HG03066 (cell line): Measurements from ENCODE around the gene PLEKHG3.

Experiments
- ATAC-seq: cut with Tn5 transposase; IDR thresholded peaks from one replicate; pipeline ENCODE4 v1.9.1; 2021; ENCODE audit warnings: low read depth; ENCODE audit not compliant: unreplicated experiment

The PLEKHG3 gene

DNA sequence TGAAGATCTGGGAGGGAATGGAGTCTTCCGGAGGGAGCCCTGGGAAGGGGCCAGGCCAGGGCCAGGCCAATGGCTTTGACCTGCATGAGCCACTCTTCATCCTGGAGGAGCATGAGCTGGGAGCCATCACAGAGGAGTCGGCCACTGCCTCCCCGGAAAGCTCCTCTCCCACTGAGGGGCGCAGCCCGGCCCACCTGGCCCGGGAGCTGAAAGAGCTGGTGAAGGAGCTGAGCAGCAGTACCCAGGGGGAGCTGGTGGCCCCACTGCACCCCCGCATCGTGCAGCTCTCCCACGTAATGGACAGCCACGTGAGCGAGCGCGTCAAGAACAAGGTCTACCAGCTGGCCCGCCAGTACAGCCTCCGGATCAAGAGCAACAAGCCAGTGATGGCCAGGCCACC, 37.7 kb downstream of the PLEKHG3 start:
- ATAC-seq, result no peak

DNA sequence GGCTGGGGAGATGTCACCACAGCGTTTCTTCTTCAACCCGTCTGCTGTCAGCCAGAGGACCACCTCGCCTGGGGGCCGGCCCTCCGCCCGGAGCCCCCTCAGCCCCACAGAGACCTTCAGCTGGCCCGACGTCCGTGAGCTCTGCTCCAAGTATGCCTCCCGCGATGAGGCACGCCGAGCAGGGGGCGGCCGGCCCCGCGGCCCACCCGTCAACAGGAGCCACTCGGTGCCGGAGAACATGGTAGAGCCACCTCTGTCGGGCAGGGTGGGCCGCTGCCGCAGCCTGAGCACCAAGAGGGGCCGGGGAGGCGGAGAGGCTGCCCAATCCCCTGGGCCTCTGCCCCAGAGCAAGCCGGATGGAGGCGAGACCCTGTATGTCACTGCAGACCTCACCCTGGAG, 38.8 kb downstream of the PLEKHG3 start:
- ATAC-seq, result no peak

DNA sequence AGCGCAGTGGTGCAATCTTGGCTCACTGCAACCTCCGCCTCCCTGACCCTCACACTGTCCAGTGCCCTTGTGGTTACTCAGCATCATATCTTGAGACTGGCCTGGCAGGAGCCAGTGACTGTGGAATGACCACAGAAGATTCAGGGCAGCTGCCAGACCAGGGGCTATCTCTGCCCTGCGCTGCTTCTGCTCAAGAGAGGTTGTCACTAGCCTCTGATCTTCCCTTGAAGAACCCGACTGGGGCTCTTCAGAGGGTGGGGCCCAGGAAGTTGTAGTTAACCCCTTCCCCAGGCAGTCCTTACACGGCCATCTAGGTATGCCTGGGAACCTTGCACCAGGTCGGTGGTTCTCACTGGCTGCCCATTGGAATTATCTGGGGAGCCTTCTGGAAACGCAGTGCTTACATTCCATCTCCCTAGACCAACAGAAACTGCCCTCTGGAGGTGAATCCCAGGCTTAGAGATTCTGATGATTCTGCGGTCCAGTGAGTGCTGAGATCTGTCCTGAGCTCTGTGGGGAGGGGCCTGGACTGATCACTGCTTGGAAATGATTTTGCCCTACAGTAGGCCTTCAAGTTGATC, 41.4 kb downstream of the PLEKHG3 start:
- ATAC-seq, result no peak

DNA sequence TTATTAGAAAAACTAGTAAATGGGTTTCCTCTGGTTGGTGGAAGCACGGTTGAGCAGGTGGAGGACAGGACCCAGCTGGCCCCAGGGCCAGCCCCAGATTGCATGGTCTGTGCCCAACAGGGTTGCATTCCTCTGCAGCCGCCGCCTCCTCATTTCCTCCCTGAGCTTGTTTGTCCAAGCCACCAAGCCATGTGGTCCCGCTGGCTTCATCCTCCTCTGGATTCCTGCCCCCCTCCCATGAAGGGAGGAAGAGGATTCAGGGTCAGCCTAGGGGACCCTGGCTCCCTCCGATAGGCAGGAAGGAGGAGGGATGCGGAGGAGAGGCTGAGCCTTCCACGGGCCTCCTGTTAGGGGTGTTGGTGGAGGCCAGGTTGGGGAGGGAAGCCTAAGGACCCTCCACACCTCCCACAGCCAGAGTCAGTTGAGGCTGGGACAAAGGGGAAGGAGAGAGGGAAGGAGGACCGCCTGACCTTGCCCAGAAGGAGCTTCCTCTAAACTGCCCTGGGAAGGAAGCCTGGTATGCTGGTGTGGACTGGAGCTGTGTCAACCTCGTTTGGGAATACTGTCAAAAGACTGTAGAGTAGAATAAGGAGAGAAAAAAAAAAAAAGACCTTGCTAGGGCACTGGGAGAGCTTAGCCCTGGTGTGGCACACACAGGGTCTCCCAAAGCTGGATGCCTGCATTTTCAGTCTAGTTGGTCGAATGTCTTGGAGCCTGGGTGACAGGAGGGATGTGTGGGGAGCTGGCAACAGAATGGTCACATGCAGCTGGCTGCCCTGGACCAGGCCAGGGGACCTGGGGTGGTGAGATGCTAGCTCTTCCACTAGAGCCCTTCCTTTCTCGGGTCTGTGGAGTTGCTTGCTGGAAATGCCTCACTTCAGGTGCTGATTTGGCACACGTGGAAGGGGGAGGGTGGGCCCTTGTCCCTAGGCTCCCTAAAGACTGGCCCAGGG, 42.4 kb downstream of the PLEKHG3 start:
- no peak for ATAC-seq

DNA sequence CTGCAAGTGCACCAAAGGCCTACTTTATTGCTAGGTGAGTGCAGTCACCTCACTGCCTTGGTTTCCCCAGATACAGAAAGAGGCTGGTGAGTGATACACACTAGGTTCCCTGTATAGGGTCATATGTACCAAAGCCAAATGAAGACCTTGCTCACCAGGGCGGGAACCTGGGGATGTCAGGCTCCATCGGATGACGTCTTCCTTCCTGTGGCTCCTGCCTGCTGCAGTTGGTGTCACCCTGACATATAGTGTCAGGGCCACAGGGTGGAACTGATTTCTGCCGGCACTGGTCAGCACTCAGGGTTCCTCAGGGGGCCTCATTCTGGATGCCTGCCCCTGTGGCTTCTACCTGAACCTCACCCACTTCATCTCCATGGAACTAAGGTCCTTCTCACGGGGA, 43.1 kb downstream of the PLEKHG3 start:
- no peak for ATAC-seq

DNA sequence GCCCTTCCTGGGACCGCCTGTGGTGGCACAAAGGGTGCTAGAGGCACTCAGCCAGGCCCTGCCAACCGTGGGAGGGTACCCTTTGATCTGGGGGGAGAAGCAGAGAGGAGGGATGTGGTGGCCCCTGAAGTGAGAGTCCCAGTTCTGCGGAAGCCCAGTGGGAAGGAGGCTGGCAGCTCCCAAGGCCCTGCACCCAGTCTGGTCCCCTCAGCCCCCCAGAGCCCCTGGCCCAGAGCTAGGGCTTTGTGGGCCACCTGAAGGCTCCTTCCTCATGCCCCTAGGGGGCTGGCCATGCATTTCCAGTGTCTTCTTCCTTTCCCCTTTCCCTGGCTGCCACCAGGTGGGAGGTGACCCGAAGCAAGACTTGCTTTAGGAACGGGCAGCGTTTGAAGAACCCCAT, 44.3 kb downstream of the PLEKHG3 start:
- no peak for ATAC-seq

DNA sequence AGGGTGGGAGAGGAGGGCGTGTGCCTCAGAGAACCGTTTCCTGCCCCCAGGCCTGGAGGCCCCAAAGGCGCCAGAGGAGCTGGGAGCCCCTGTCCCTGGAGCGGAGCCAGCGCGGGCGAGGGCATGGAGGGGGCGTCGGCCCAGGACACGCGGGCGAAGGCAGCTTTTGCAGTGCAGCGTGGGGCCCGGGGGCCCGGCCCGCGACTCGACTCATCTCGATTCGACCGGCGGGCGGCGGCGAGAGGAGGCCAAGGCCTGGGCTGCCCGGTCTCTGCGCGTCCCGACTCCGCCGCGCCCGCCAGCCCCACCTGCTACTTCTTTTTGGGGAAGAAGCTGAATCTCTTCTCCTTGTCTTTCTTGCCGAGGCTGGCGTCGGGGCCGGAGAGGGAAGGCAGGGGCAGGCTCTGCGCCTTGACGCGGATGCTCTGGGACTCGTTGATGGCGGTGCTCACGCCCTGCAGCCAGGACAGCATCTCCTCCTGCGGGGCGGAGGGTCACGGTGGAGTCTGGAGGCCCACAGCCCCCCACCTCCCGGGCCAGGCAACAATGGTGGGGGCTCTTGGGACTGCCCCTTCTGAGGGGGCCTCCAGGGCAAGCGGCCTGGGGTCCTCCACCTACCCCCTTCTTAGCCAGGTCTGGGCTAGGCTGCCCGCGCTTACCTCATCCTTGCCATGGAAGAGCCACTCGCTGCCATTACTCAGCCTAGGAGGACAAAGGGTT, 44.9 kb downstream of the PLEKHG3 start:
- ATAC-seq, result no peak

DNA sequence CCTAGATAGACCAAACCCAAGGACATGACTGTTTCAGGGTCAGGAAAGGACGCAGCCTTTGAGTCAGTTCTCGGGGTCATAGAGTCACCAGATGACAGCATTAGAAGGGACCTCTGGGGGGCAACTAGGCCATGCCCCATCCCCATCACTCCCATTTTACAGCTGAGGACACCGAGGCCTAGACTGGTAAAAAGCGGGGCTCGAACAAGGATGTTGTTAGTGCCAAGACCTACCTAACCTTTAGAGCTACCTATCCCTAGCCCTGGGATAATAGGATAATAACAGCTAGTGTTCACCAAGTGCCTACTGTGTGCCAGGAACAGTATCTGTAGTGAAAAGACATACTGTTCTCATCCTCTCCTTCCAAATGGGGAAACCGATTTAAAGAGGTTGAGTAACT, 48.7 kb downstream of the PLEKHG3 start:
- no peak for ATAC-seq

DNA sequence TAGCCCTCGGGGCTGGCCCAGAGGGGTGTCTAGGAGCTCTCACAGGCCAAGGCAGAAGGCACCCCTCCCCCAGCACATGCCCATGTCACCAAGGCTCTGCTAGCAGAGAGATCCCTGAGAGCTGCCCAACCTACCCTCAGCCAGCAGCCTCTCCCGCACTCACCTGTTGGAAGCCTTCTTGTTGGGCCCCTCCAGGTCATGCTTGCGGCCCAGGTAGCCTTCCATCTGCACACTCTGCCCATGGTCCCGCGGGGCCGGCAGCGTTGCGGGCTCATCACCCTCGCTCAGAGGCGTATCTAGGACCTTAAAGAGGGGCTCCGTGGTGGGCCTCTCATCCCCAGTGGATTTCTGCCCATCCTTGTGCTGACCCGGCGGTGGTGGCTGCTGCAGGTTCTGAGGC, 49.1 kb downstream of the PLEKHG3 start:
- ATAC-seq, result no peak

DNA sequence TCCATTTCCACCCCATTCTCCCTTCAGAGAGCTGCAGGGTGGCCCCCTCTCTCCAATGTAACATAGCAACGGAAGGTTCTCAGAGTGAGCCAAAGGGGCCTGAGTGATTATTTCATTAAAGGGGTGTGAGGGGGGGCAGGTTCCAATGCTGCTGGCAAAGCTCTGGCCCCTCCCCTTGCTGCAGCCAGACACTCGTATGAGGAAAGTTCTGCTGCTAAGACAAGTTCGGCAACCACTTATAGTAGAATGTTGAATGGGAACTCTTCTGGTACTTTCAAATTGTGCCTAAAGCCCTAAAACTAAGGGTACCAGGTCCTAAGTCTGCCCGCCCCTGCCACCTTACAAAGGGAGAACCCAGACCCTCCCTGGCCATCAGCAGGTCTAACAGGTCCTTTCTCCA, 49.8 kb downstream of the PLEKHG3 start:
- no peak for ATAC-seq

DNA sequence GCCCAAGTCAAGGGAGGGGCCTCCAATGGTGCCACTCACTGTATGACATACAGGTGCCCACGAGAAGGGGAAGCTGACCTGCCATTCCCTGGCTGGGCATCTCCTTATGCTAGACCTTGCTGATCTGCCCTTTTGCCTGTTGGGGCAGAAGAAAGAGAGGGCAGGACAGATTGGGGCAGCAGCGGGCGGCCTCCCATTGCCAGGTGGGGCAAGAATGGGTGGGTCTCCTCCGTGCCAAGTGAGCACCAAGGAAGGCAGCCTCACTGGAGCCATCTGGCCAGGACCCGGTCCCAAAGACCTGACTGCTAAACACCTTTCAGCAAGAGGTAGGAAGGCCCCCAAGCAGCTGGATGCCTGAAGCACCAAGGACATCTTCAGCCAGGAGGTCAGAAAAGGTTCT, 50.5 kb downstream of the PLEKHG3 start:
- no peak for ATAC-seq

DNA sequence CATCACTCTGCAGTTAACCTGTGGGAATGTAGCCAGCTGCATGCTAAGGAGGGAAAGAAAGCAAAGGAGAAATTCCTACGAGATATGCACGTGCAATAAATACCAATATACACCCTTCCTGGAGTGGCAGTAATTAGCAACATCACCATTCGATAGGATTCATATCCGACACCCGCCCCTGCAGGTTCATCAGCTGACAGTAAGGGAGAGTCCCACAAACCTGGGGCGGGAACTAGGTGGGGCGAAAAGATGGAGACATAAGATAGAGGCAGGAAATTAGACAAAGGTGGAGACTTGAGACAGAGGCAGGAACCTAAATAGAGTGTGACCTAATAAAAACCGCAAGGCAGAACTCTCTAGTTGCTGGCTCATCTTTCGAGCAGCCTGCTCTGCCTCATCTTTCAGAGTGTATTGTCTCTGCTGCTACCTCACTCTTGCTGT, 51.6 kb downstream of the PLEKHG3 start:
- ATAC-seq, result no peak

DNA sequence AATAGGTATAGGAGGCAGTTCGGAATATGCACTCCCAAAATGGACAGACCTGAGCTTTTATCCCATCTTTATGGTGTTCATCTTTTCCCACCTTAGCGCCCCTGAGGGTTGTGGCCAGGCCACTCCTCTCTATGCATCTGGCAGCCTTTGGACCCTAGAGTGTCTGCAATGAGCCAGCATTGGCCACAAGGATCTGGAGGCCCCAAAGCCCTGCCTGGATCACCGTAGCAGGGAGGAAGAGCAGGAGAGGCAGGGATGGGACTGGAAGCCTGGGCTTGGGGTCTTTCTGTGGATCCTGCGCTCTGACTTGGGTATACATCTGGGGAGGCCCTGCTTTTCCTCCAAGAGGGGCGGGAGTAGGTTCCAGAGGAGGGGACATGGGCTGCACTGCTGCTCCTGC, 52.5 kb downstream of the PLEKHG3 start:
- no peak for ATAC-seq

DNA sequence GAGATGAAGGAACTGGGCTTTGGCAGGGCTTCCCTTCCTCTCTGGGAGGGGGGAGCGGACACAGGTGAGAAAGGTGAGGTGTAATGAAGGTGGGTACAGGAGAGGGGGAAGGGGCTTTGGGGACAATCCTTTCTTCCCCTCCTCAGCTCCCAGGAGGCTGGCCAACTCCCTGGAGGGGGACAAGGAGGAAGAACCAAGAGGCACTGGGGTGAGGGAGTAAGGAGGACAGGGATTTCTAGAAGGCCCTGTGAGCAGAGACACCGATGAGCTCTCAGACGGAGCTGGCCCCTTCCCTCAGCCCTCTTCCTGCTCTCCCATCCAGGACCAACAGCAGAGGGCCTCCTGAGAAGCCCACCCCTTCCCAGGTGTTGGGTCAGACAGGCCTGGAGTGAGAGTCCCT, 53.4 kb downstream of the PLEKHG3 start:
- no peak for ATAC-seq

DNA sequence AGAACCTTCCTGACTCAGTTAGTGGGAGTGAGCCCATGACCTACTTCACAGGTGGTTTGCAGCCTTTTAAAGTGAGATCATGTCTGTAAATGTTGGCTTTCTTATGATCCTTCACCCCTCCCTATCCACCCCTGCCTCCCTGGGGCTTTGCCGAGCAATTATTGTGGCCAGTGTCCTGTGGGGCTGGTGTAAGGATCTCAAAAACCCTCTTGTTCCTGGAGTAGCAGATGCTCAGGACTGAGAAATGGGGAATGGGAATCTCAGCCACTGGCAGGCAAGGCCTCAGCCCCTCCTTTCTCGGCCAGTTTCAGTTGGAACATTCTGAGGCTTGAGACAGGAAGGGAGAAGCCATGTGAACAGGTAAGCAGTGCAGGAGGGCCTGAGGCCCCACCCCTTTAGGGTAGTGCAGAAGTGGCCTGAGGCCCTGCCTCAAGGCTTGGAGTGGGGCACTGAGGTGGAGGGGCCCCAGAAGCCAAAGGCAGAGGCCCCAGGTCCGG, 53.8 kb downstream of the PLEKHG3 start:
- no peak for ATAC-seq

DNA sequence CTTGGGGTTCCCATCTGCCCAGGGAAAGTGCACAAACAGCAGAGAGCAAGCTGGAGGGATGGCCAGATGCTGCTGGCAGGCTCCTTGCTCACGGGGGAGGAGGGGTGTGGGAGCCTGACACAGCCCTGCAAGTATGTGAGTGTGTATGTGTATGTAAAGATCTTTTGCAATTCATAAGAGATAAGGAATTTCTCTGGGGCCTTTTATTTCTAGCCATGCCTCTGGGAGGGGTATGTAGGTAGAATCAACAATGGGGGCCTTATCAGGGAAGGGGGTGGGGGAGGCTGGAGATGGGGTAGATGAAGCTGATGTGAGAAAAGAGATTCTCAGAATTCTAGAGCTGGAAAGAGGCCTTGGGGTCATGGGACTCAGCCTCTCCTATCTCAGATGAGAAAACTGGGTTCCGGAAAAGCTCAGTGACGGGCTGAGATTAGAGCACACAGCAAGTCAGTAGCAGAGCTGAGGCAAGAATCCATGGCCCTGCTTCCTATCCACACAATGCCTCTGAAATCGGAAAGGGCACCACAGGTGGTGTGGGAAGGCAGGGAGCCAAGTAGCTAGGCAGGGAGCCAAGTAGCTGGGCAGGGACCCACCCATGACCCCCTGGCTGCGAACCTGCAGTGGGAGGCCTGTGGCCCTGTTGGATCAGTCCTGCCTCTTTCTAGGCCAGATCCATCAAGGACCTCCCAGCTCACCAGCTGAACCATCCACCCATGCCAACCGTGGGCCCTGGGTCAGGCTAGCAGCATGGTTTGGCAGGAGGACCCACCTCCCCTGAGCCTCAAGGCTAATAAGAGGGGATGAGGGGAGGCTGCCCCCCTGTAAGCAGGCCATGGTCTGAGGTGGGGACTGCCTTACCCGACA, 54.7 kb downstream of the PLEKHG3 start:
- no peak for ATAC-seq

DNA sequence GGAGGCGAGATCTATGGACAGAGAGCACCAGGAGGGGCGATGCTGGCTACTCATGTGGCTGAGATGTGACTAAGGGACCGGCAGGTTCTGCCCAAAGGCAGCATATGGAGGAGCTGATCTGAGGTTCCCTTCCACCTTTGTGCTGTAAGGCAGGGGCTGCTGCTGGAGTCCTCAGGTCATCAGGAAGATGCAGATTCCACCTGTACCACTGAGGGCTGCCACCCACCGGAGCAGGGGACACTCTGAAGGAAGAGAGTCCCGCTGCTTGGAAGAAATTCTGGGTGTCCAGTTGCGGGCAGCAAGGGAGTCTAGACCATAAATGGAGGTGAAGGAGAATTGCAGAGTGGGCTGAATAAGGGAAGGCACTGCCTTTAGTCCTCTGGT, 55.3 kb downstream of the PLEKHG3 start:
- no peak for ATAC-seq

DNA sequence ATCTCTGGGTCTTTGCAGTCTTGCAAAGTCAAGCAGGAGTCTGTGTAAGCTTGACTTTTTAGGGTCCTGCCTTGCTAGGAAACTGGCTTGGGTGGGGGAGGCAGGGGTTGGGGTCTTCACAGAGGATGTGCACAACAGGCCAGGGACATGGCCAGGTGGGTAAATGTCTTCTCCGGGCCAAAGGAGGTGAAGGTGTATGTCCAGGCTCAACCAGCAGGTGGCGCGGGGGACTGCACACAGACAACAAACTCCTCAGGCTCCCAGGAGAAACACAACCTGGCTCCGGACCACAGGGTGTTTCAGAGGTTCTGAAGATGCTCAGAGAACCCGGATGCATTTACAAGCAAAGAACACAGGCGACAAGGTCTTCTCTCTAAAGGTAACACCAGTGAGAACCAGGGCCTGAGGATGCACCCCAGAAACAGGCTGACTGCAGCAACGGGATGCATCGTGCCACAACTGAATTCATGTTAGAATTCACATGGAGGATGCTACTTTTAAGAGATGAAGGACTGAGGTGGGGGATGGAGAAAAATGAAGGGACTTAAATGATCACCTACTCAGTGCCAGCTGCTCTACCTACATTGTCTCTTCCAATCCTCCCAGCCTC, 56.0 kb downstream of the PLEKHG3 start:
- no peak for ATAC-seq

DNA sequence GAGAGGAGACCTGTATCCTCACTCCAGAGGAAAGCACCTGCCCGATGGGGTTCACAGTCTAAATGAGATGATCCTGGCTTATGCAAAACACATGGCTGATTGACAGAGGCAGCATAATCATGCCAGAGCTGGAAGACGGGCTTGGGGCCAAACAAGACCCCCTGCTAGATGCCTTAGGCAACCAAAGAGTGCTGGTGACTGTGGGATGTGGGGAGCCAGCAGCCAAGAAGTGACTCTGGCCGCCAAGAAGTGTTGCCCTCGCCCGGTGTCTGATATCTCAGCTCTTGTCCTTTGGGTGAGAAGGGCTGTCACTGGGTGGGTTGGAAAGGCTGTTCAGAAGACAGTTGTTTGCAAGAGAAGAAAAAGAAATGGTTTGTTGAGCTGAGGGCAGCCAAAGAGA, 56.7 kb downstream of the PLEKHG3 start:
- ATAC-seq, result no peak

DNA sequence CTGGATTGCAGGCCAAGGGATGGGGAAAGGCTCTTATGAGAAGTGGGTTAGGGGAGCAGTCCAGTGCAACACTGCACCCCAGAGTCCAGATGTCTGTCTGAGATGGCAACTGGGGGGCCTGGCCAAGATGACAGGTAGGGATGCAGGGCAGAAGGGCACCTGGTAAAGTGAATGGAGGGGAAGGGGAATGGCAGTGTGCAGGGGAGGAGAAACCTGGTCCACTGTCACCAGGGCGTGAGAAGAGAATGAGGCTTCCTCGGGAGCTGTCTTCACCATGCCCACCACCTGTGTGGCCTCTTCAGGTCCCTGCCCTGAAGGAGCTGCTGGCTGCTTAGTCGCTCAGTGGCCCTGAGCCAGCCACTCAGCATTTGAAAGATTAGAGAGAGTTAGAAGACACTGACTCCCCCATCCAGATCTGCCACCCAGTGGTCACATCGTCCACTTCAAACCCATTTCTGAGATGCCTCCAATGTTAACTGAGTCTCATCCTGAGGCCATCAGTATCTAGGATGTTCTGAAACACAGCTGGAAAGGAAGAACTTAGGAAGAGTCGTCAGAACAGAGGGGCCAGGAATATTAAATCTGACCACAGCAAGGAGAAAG, 57.3 kb downstream of the PLEKHG3 start:
- no peak for ATAC-seq
